NCI-H2029 treated with DMSO at 0.1 percent for 48 hours (cell line): Measurements from ENCODE around the gene NTM.

Source experiments
- DNase-seq: peaks from one replicate; lab custom pipeline; 2025; lab: John Stamatoyannopoulos, UW

Gene NTM

DNA sequence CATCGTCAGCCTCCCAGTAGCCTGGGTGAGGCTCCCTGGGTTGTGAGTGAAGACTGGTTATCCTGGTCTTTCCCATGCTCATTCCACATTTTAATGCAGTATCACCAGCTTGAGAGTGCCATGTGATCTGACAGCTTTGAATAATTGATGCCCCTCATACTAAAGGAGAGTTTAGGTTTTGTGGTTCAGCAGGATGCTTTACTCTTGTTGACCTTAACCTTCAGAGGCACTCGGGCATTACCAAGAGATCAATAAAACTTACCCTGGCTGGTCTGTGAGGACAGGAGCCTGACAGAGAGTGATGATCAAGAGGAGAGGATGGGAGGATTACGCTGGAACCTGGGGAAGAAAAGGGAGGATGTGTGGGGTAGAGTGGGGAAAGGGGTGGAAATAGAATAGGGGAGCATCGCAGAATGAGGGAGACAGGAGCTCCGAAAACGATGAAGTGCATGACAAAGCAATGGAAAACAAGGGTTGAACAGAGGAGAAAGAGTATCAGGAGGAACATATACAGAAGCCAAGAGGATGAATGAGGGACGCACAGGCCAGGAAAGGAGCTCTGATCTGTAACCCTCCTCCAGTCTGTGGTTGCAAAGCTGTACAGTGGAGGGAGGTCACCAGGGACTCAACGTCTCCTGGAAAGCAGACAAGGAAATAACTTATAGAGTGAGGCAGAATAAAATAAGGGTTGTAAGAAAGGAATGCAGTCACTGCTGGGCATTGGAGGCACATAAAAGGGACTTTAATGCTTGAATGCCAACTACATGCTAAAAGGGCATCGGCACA is 594.5 kb downstream of the NTM start:
- no peak for DNase-seq

DNA sequence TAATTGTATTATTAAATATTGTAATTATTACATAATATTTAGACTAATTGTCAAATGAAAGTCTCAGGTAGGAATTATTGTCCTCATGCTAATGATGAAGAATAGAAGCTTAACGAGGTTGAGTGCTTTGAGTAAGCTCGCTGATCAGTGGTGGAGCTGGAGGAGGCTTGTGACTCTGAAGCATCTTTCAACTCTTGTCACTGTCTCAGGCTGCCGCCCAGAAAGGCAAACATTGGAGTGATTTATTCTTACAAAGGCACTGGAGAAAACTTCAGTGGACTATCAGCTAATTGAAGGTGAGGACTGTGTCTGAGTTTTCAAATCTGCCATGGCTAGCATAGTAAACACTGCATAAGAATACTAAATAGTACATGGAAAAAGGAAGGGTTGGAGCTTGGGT is 595.1 kb downstream of the NTM start:
- DNase-seq, result no peak

DNA sequence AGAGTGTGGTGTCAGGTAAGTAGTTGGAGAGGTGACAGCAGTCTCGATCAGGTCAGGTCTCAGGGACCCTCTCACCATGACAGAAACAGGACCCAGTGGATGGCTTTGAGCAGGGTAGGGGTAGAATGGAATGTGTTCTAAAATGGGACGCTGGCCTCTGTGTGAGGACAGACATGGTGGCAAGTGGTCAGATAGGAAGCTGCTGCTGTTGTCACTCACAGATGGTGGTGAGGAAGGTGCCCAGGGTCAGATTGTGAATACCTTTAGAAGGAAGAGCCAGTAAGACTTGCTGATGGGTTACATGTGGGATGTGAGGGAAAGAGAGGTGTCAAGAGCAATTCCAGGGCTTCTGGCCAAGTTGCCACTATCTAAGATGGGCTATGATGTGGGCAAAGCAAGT is 596.3 kb downstream of the NTM start:
- no peak for DNase-seq

DNA sequence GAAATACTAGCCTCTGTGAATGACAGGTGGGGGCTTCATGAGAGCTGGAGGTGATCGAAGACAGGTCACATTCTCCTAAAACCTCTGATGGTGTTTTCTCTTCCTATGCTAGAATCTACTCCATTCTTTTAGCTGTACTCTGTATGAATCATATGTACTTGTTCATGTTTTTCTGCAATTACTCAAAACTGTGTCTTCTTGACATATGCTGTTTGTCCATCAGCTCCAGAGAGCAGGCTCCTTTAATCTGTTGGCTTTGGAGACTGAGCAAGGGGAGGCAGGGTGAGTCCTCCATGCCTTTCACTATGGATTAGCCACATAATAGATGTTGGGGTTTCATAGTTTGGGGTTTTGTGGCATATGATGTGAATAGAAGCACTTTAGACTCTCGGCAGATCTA is 598.8 kb downstream of the NTM start:
- DNase-seq, result no peak

DNA sequence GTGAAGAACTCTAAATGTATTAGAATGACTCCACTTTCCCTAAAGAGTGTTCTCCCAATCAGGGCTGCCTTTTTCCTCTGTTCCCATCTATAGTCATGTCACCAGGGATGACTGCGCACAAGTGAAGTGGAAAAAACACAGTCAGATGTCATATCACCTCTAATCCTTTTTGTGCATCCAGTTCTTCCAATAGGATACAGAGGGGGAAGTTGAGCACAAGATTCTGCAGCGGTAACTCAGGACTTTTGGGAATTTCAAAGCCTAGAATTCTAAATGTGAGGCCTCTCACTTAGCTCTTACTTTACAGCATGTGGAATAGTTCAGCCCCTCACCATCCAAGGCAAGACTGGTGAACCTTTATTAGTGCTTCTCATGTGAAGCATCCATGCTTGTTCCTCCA is 602.6 kb downstream of the NTM start:
- DNase-seq, result no peak

DNA sequence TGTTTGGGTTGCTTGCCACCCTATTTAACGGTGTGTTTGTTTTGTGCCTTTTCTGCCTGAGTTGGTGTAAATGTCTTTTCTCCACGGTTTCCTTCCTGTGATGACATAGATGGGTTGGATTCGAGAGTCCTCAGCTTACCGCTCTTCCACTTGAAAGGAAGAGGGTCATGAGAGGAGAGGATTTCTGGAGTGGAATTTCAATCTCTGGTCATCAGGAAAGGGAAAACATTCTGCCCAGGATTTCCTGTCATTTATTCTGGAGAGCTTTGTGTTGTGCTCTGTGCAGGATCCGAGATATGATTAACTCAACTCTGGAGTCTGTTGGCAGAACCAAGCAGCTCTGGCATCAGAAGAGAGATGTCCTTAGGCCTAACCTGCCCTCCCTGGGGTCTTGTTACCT is 605.2 kb downstream of the NTM start:
- DNase-seq, result no peak

DNA sequence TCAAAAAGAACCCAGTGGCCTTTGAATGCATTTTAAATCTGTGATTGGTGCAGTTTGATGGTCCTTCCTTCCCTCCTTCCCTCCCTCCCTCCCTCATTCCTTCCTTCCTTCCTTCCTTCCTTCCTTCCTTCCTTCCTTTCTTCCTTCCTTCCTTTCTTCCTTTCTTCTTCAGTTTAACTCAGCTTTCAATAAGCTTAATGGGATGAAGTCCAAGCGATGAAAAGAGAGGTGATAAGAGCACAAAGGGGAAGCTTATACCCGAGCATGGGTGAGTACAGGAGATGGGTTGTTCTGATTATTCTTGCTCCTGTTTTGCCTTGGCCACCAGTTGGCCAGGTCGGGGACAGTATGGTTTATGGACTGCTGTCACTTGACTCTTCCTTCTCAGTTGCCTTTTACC is 605.6 kb downstream of the NTM start:
- DNase-seq, result no peak

DNA sequence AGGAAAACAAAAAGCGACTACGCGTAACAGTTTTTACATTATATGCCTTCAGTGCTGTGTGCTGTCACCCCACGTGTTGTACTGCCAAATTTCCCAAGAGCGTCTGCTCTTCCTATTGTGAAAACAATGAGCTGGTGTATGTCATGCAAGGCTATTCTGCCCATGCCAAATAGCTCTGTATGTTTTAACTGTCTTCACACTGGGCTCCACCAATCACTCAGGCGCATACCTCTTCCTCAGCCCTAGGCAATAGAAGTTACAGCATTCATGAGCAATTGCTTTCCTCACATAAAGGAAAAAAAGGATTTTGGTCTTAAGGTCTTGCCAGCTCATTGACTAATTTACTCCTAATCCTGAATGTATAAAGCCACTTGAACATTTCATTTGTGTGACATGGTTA is 606.8 kb downstream of the NTM start:
- no peak for DNase-seq

DNA sequence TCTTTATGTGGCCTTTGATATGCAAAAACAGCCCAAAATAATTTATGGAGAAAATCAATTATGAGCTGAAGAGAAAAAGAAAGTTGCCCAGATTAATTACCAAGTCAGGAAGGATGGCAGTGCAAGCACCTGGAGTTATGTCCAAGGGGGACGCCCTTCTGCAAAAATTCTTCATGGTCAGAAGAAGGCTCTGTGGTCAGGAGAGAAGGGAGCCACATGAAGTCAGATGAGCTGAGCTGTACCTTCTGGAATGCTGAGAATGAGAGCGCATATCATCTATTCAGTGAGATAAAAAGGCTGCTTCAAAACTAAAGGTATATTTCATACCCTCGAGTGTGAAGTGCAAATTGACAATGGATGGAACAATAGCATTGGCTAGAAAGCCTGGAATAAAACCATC is 607.4 kb downstream of the NTM start:
- no peak for DNase-seq

DNA sequence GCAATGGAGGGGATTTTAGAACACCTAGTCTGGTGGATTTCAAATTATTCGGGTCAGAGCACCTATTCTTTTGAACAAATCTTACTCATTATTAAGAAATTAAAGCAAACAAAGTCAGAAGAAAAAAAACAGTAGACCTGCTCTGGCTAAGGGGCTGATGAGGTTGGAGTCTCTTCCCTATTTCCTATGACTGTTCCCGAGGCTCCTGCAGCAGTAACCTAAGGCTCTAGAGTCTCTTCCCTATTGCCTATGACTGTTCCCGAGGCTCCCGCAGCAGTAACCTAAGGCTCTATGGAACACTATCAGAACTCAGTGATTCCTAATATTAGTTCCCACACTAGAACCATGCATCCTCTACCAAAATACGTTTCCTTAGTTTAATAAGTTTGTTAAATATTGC is 607.9 kb downstream of the NTM start:
- no peak for DNase-seq

DNA sequence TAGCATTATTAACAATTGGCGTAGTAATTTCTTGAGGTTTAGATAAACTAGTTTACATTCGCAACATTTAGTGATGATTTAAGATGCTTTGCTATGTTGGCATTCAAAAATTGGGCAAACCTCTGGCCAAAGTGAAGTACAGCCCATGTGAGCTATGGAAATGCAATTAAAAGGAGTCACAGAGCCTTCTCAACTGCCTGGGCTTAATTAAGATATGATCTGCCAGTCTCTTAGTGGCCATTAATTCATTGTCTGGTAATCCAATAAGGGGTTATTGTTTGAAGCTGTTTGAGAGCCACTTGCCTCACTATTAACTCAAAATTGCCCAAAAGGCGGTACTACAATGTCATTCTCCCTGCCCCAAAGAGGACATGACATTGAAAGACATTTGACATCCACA is 608.9 kb downstream of the NTM start:
- DNase-seq, result no peak

DNA sequence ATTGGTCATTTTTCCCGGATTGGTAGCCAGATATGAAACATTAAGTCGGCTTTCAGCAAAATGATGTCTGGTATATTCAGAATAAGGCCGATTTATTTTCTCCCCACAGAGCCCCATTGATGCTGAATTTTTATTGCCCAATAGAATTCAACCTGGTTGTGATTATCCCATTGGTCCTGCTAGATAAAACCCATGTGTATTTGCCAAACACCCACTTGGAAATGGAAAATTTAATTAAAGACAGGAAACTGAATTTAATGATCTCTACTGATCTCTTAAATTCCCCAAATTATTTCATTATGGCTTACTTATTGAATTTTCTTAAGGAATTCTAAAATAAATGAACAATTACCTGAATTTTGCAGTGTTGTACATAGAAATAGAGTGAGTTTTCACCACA is 609.8 kb downstream of the NTM start:
- no peak for DNase-seq

DNA sequence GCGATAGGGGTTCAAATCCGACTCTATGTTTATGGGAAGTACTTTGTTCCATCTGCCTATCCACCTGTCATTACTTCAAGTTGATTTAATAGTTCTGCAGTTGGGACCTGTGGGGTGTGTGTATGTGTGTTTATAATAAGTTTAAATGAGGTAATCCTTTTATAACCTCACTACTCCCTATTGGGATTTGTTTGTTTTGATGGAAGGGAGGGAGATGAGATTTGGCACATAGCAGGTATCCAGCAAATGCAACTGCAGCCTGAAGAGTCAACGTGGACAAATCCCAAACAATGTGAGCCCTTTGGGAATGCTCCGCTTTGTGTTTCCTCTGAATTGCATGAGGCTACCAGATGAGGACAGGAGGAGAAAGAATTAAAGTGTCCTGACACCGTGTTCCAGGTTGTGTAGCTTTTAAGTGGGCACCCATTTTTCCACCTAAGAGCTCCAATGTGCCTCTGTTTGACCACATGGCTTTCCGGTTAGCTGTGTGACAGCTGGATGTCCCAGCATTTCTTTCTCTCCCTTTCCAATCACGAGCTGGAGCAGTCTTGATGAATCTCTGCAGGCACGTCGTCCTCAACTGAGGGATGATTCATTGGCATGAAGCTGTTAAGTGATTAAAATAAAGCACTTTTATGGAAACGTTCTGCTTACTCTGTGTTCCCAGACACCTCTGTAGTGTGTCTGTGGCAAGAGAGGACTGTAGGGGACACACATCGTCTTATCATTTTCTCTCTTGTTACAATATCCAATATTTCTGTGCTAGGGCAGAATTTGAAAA is 610.7 kb downstream of the NTM start:
- no peak for DNase-seq

DNA sequence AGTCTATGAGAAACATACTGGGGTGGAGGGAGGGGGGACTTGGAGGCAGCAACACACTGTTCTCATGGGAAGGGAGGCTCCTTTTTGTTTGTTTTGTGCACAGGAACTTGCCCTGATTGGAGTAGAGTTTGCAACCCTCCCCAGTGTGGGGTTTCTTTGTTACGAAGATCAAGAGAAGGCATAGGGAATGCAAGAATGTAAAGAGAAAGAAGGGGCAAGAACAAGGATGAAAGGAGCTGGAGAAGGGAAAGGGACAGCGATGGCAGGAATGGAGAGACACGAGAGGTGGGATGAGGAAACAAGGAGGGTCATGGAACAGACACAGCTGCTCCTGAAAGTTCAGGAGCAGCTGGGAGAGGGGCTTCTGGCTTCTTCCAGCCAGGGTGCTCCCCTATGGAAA is 611.7 kb downstream of the NTM start:
- DNase-seq, result no peak

DNA sequence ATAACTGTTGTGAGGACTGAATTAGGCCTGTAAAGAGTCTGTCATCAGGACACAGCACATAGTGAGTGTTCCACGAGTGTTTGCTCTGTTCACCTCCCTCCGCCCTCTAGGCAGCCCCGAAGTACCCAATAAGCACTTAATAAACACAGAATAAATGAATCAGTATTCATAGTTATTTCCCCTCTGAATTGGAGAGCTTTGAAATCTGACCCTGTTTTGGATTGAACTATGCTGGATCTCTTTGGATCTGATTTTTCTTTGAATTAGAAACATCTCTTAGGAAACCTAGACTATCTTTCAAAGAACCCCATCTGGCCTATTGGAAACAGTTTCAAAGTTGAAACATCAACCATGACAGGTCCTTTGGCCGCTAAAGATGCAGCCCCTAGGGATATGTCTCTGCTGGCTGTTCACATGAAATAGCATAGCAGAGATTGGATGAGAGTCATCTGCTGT is 615.5 kb downstream of the NTM start:
- no peak for DNase-seq

DNA sequence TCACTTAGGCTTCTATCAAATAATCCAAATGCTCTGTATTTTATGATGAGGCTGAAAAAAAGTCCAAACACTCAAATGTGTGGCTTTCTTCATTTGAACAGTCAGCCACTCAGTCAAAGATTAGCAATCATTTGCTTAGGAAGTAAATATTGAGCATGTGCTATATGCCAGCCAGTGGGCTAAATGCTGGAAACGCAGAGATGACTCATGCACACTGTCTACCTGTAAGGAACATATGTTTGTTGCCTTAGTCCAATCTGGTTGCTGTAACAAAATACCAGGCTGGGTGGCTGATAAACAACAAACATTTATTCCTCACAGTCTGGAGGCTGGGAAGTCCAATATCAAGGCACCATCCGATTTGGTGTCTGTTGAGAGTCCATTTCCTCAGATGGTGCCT is 617.3 kb downstream of the NTM start:
- DNase-seq, result no peak

DNA sequence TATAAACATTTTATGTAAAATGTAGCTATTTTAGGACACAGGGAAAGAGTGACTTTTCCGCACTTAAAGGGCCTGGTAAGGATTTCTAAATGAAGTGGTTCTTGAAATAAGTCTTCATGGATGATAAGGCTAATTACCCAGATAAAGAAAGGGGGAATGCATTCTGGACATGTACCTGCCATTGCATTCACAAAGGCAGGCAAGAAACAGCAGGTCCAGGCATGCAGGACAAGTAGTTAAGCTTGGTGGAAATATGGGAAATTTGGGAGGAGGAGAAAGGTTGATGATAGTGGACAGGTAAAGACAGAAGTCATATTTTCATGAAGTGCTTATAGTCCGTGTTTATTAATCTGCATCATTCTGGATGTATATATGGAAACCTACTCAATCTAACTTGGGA is 621.2 kb downstream of the NTM start:
- no peak for DNase-seq

DNA sequence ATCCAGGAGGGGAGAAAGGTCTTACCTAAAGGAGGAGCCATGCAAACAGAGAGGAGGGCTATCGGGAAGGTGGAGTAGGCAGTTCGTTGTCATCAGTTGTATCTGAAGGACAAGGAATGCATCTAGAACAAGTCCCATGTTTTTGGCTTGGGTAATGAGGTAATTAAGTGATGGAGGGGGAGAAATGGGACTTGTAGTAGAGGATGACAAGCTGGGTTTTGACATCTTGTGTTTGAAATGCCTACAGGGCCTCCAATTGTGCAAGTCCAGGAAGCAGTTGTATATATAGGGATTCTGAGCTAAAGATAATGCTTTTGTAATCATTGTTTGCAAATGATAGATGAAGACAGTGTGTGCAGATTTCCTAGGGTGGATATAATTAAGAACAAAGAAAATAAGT is 622.8 kb downstream of the NTM start:
- no peak for DNase-seq

DNA sequence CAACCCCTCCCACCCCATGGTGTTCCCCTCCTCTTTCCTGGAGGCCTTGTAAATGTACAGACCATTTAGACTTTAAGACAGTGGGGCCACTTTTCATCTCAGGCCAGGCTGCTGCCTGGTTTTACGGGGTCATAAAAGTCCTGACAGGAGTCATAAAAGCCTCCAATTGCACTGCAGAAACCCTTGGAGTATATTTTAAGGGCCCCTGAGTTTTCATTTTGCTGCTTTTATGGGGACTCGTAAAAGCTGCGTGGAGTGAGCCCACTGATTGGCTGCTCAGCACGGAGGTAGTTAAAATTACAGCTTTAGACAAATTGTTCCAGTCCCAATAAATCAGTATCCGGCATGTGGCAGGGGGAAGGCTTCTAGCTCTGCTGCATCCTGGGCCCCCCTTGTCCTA is 627.6 kb downstream of the NTM start:
- DNase-seq, result no peak

DNA sequence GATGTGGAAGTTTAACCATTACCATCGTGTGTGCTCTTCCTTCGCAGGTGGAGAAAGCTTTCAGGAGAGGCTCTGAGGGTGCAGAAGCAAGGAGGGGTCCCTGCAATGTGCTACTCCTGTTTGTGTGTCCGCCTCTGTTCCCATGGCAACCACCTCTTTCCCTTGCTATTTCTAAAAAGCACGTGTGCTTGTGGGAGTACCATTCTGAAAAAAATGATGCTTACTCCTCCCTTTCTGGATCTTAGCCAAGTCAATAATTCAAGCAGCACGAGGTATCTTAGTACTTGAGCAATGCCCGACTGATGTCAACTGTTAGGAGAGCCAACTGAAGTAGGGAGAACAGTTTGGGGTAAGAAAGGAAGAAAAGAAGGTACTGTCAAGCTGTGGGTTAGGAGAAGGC is 628.7 kb downstream of the NTM start:
- no peak for DNase-seq

DNA sequence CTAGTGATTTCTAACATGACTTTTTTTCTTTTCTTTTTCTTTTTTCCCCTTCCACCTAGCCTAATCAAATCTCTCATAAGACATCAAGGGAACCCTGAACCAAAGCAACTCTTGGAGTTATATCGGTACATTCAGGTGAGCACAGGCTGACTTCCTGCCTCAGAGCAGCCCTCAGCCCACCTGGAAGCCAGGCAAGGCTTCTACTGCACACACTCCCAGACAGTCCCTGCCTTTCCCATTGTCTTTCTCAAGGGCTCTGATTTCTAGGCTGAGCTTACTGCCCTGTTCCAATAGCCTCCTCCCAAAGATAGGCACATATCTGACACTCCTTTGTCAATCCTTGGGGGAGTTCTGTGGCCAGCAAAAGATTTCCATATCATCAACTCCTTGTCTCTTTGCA is 629.5 kb downstream of the NTM start:
- no peak for DNase-seq

DNA sequence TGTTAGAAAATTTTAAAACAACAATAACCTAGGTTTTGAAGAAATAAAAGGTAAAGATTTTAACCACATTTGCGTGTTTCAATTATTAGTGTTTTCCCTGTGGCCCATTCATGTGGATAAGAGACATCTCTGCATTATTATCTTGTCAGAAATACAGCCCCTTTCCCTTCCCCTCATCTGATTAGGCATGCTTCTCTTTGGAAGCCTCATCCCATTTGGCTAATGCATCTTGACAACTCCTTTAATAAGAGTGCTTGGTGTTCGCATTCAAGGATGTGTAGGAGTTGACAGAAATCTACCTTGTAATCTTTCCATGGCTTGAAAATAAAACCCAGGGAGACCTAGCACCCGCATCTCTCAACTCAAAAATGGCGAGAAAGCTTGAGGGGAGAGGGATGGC is 635.5 kb downstream of the NTM start:
- no peak for DNase-seq

DNA sequence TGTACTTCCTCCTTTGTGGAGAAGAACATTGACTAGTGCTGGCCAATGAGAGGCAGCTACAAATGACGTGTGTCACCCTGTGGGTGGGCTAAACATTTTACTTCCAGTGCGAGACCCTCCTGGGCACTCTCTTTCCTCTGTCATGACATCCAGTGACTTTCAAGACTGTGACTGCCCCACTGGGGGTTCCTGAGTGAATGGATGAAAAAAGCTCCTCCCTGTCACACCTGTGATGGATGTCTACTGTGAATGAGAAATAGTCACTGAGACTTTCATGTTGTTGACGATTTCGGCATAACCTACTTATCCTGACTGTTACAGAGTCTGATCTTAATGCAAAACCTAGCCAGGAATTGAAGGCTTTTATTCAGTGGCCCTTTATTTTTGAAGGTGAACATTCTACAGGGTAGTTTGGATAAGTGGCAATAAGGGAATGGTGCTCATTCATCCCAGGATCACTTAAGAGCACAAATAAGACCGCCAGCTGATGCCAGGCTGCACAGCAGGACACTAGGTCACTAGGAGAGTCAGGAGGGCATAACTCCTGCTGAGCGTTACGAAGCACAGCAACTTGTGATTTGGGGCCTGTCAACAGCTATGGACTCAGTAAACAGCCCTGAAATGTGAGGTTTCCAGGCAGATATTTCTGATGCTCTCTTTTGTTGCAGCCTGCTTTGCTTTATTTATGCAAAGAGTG is 636.6 kb downstream of the NTM start:
- DNase-seq, result no peak
